ENCODE results near the gene TRAPPC8.

DNA sequence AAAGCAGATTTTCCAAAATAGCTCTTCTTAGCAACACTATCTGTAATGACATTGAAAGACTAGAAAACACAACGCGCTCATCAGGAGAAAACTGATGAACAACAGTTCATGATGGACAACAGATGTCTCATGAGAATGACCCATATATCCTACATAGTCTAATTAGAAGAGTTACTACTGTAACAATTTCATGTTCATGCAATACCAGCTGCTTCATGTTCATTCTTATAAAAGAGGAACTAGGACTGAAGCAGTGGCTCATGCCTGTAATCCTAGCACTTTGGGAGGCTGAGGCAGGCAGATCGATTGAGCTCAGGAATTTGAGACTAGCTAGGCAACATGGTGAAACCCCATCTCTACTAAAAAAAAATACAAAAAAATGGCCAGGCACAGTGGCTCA, 22.7 kb downstream of the TRAPPC8 start:
- TF ChIP-seq, protein P1, sequence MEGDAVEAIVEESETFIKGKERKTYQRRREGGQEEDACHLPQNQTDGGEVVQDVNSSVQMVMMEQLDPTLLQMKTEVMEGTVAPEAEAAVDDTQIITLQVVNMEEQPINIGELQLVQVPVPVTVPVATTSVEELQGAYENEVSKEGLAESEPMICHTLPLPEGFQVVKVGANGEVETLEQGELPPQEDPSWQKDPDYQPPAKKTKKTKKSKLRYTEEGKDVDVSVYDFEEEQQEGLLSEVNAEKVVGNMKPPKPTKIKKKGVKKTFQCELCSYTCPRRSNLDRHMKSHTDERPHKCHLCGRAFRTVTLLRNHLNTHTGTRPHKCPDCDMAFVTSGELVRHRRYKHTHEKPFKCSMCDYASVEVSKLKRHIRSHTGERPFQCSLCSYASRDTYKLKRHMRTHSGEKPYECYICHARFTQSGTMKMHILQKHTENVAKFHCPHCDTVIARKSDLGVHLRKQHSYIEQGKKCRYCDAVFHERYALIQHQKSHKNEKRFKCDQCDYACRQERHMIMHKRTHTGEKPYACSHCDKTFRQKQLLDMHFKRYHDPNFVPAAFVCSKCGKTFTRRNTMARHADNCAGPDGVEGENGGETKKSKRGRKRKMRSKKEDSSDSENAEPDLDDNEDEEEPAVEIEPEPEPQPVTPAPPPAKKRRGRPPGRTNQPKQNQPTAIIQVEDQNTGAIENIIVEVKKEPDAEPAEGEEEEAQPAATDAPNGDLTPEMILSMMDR (IDR thresholded peaks at IDR 0.05; ENCODE audit: insufficient read depth, low read depth, low read length) = no peak
- no peak for TF ChIP-seq EZH2 (IDR thresholded peaks at IDR 0.05; ENCODE audit: insufficient read depth, low read length)
